ENCODE data around the gene GSTO2.

The GSTO2 gene

DNA sequence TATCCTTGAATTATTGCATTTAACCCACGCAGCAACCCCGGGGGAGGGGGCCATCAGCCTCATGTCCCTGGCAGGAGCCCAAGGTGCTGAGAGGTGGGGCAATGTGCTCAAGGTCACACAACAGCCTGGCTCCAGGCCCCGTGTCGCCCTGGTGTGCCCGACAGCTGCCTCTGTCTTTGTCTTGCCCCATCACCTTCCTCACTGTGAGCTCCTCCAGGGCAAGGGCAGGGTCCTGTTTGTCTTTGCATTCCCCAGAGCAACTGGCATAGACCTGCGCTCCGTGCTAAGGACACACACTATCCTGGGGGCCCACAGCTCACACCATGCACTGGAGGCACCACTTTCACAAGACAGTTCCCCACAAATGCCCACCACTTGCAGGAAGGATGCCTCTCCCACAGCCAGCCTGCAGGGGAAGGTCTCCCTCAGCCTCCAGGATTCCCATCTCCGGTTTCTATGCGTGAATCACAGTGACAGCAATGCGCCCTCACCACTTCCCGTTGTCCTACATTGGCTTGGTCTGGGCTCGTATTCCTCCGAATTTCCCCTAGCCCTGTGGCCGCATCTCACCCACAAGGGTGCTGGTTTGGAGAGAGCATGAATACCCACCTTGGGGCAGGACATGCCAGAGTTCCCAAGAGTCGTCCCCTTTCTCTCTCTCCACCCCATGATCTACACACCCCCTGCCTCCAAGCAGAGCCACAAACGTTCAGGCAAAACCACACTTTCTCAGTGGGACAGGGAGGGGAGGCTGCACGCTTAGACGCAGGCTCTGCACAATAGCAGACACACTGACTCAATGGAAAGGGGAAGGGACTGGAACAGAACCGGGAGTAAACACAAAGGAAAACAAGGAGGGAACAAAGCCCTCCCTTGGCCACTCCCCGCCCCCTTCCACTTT, 59.0 kb downstream of the GSTO2 start:
- DNase-seq, result no peak

DNA sequence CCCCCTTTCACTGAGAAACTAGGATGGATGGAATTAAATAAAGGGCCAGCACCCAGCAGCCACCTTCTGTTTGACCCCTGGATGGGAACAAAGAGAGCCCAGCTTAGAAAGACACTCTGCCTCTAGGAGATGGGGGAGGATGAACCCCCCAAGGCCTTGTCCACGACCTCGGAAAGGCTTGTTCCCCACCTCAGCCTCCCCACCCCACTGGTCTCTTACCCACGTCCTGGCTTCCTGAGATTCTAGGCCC, 59.6 kb downstream of the GSTO2 start:
- DNase-seq, result no peak

DNA sequence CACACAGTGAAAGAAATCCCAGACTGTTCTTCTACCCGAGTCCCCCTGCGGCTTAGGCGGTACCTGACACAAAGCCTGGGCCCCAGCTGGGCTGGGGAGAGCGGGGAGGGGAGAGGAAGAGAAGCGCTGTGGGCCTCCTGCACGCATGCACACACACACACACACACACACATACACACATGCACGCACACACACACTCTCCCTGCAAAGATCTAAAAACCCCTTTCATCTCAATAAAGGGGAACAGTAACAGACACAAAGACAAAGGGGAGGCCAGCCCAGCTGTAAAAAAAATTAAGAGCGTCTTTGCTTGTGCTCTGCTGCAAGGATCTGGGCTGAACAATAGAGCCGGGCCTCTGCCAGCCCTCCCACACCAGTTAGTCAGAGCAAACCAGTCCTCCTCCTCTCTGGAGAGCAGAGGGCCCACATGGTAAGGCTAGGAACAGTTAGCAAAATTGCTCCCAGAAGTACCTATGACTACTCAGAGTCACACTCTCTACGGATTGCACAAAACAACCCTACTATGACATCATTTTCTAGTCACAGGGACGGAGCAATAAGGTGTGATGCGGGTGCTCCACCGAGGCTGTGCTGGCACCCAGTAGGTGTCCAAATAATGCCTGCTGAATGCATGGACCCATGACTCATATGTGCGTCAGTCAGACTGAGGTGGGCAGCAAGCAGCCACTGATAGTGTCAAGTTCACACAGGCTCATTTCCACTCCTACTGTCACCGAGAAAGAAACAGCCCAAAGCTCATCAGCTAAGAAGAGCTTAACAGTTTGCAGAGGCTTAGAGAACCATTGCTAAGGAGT, 60.1 kb downstream of the GSTO2 start:
- peak; percentile 64 to 69 for DNase-seq

DNA sequence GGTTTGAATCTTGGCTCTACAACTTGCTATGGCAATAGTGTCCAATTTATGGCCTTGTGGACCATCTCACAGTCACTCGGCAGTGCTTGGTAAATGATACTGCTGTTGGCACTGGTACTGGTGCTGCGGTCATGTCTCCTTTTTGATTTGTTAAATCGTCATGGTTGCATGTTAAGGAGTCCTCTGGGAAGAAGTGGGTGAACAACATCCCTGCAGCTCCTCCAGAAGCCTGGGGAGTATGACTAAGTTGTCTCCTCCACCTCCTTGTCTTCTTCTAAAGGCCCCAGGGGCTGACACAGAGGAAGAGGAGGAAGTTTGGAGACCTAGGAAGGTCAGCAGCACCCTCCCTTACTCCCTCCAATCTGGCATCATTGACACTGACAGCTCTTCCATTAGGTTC, 60.8 kb downstream of the GSTO2 start:
- DNase-seq, result no peak

DNA sequence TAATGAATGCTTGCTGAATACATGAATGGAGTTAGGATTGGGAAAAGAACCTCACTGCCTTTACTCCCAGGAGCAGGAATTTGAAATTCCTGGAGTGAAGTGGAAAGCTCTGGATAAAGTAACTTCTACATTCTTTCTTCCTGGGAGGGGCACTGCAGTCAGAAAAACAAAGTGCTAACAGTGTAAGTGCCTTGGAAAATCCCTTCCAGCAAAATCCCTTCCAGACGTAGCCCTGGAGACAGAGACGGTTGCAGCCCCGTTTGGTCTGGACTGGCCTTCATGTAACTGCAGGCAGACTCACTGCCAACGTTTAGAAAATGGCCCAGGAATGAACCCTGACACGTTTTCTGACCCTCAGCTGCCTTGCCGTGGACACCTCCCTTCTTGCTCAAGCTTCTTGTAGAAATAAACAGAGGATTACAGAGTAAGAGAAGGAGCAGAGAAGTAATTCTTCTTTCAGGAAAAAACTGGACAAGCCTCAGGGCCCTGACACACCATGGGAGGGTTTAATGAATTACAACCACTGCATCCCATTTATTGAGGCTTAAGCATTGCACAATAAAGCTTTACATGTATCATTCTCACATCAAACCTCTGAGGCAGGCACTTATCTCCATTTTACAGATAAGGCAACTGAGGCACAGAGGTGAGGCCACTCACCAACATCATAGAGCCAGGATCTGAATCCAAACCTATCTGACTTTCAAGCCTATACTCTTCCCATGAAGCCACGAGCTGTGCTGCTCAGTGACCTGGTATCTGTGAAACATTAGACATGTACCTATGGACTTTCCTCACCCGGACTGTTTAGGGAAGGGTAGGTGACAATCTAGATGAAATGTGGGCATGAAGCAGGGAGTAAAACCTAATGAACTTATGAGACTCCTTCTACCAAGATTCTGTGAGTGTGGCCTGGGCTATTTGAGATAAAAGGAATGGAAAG, 61.5 kb downstream of the GSTO2 start:
- DNase-seq, result no peak

DNA sequence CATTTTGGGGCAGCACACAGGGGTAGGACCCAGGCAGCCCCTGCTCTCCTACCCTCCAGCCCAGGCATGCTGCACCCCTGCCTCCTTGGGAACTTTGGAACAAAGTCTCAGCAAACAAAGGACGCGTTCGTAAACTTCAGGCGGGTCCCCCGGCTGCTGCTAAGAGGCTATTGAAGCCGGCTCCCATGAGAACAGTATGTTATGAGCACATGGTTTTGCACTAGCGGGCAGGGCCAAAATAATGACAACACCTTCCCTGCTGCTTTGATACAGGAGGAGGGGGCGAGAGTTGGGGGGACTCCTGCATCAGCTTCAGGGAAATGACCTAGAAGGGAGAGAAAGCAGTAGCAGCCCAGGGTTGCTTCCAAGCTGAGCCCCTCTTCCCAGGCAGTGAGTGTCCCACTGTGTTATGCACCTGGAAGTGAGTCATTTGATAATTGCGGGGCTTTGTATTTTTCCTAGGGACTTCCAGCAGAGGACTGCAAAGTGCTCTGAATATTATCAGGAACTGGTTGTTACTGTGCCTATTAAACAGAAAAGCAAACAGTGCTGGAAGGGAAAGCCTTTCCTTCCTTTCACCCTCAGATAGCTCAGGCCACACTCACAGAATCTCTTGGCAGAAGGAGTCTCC, 62.3 kb downstream of the GSTO2 start:
- DNase-seq, result no peak

DNA sequence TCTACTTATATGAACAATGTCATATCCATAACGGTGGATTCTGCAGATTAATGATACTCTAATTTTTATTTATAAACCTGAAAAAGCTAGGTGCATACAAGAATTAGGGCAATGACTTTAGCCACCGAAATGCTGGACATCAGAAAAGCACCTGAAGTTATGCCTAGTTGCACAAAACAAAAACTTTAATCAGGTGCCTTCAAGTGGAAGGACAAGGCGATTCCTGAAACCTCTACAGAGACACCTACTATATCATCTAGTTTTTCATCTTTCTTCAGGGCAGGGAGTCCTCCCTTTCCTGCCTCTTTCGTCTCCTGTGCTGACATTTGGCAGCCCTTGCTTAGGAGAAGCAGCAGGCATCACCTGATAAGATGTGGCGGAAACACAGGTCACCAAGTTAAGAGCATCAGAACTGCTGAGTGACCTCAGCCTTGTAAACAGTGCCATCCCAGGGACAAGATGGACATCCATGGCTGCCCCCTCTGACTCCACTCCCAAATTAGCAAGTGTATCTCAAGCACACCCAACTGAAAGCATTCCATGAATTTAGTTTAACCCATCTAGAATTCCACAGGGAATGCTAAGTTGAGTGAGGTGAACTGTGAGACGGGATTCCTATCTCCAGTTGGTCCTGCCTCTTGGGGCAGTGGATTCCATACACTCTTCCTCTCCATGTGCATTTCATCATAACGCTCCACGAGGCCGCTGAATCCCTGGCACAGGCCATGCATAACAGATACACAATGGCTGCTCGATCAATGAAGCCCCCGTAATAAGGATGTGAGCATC, 63.5 kb downstream of the GSTO2 start:
- DNase-seq, result no peak

DNA sequence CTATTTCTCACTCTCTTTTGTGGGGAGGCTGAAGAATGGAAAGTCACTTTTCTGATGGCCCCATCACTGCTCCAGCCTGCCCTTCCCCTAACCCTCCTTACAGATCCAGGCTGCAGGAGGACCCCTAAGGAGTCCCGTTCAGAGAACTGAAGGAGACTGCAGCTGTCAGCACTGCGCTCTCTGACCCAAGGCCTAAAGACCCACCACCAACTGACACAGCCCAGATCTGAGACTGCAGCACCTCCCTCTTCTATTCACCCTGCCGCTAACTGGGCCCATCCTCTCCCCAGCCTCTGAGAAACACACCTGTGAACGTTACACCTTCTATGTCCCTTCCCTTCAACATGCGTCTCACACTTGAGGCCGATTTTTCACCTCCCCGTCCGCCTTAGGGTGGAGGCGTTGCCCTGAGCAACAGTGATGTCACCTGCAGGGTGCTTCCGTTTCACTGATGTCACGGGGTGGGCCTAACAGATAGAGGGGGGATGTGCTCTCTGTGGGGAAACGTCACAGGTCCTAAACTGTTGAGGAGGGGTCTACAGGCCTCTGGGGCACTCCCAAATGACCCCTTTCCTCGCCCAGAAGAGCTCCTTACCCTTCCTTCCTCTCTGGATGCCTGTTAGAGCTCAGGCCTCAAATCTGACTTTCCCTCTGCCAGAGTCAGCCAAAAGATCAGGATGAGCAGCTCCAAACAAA, 64.2 kb downstream of the GSTO2 start:
- DNase-seq, result no peak

DNA sequence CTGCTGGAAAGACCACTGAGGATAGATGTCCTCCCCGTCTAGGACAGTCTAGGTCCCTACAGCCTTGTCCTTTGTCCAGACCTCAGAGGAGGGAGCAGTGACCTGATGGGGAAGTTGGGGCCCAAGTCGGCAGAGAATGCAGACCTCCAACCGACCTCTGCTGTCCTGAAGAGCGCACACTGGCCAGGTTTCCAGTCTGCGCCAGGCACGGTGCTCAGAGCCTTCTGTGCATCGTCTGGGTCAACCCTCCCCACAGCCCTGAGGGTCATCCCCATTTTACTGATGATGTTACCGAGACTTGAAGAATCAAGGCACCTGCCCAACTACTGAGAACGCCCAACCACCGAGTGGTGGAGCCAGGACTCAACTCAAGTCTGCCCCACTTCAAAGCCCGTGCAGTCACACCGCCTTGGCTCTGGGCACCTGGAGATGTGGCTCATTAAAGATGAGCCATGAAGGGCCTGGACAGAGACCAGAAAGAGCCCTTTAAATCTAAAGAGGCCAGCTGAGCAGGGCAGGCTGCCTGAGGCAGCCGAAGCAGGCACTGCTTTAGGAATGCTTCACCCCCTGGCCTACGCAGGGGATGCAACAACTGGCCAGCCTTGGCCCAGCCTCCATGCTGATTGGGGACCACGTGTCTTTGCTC, 64.9 kb downstream of the GSTO2 start:
- DNase-seq, result no peak

DNA sequence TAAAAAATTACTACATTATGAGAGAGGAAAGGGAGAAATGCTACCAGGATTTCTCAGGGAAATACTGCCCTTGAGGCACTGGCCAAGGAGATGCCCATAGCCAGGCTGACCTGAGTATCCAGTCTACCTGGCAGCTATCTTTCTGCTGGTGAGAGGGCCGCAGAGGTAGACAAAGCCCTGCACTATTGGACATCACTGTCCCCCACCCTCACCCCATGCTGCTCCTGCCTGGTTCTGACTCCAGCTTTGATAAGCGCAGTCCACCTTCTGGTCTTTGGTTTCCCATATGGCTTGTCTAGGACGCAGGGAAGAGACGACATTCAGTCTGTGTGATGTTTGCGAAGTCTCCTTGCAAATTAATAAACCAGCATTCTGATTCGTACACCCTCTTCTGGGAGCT, 65.6 kb downstream of the GSTO2 start:
- DNase-seq, result no peak

DNA sequence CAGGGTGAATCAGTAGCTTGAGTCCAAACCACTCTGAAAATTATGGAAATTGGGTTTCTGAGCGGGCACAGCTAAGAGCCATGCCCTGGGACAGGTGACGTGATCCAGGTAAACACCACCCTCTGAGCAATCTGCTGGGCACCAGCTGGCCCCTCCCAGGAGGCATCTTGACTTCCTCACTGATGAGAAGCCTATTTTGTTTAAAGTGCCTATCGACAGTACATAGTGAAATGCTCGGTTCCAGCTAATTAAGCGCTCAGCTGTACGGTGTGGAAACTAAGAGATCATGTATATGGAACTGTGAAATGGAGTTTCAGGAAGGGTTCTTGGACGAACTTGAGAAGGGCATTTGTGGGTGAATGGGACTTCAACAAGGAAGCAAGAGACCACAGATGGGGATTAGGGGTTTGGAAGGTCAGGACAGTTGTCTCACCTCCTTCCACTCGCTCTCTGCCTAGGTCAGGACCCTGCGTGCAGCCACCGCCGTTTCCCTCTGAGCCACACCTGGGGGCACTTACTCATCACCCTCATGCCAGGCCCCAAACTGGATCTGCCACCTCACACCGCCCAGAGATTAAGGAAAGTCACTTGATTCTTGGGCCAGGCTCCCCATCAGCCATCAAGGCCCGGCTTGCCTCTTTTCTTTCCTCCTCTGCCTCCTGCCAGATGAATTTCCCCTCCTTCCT, 66.1 kb downstream of the GSTO2 start:
- no peak for DNase-seq

DNA sequence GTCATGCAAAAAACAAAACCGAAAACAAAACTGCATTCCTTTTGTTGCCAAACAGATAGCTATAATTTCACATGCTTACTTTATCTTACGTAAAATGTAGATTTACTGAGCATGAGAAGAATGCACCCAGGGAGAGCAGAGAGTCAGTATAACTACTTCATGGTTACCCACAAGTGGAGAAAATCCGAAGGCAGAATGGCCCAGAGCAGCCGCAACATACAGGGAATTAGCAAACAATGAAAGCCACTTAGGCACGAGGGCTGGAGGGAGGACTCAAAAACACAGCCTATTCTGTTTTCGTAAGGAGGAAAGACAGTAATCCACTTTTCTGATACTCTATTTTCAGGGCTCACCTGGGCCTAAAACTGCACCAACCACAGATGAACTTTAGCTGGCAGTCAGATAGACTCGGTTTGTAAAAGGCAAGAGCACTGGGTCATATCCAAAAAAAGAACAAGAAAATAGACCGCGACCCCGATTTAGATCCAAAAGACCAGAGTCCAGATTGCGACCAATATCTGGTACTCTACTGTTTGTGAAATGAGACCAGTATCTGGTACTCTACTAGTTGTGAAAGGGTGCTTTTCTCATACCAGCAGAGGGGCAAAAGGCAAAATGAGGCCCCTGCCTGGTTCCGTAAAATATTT, 68.0 kb downstream of the GSTO2 start:
- DNase-seq, result no peak

DNA sequence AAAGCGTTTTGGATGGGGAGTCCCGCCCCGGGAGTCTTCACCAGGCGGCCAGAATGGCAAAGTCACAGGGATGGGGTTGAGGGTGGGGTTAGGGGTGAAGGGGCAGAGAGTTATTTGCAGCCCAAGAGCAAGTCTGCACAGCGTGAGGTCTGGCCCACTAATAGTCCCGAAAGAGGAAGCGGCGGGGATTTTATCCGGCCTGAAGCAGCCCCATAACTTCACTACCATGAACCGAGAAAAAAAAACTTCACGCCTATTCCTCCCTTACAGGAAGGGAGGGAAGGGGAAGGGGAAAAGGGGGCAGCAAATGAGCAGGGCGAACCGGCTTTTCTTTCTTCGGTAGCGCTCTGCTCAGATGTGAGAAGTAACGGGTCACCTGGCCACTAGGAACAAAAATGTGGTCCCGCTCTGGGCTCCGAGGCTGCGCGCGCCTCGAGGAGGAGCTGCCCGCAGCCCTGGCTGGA, 68.6 kb downstream of the GSTO2 start:
- DNase-seq, result no peak

DNA sequence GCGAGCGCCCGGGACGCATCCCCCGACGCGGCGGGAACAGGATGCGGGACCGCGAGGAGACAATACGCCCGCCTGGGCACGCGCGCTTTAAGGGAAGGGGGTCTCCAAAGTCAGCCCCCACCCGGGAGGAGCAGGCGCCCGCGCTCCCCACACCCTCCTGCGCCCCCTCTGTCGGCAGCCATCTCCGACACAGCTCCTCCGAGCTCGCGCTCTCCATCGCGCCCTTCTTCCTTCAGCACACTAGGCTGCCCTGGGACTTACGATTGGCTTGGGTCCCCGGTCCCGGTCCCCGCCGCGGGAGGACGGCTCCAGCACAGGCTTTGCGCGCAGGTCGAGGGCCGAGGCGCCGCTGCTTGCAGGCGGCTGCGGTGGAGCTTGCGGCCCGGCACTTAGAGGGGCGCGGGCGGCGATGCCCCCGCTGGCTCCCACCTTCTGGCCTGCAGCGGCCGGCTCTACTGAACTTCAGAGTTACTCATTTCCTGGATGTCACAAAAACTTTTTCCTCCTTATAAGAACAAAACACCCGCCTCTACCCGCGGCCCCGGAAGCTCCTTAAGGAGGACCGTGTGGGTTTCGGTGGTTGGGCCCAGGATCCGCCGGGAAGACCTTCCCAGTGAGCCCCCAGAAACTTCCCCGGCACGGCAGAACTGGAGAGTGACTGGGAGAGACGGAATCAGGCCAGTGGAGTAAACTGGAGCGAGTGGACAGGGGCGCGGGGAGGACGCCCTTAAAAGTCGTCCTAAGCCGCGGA, 69.2 kb downstream of the GSTO2 start, which contains the start of gene ITPRIP:
ITPRIP (minus strand) TSS at position 481 of the 751 bp plus-strand sequence. CDS start 22,414 bp downstream, outside the sequence.
- DNase-seq, result peak; percentile 58

DNA sequence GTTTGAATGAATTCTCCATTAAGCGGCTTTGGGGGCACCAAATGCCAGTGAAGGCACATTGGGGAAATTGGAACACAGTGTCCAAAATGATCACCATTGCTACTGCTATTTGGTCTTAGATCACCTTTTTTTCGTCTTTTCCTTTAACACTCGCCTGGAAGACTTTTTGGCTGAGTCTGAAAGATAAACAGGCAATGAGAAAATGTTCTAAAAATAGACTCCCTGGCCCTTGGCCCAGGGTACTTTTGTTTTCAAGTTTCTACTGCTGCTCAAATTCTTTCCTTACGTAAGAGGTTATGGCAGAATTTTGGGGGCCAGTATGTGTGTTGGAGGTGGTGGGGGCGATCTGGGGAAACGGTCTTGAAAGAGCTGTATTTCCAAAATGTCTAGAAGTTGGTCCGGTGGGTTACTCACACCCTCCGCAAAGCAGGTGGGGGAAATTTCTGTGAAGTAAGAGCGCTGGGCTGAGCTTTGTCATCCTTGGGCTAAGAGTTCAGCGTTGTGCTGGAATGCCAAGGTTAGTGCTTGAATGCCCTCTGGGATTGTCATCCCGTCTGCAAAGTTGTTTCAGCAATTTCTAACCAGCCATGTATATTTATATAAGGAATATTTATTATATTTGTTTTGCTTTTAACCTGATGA, 70.6 kb downstream of the GSTO2 start:
- DNase-seq, result no peak

DNA sequence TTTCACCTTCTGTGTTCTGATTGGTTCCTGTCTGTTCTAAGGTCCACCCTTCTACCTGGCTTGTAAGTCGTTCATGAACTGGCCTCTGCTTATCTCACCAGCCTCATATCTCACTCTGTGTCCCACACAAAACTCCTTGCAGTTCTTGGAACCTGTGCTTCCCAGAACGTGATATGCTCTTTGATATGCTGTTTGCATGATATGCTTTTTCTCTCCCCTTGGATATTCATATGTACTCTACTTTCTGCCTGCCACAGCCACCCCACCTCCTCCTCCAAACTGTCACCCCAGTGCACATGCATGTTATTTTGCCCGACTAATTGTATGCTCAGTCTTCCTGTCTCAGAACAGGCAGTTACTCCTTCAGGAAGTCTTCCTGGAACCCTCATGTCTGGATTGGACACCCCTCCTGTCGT, 71.1 kb downstream of the GSTO2 start:
- DNase-seq, result no peak

DNA sequence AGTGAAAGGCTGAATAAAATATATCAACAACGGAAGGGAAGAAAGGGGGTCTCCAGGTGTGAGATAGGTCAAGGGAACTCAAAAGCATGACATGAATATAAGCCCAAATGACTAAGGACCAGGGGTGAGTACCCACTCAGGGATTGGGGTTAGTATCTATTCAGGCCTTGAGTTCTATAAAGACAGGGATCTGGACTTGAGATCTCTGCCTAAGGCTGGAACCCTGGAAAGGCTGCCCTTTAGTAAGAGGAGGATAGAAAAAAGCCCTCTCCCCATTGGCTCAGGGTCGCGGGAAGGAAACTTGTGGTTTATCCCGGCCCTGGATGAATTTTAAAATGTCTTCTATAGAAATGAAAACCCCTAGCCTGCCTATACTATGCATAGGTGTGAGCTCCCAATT, 71.7 kb downstream of the GSTO2 start:
- no peak for DNase-seq

DNA sequence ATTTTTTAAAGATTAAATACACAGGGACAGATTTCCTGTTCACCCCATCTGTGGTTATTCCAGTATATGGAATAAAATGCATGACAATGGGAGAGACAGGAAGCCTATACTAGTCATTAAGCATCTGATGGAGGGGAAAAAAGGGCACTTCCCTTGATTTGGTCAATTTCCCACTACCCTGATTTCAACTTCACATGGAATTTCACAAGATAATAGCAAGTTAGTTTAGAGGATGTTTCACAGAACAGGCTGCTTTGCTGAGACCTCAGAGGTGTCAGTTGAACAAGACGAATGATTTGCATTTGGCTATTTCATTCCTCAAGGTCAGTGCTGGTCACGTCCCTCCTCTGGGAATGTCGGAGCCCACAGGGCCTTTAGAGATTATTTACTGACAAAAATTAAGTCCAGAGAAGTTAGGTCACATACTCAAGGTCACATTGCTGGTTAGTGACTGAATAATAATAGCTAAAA, 74.0 kb downstream of the GSTO2 start:
- DNase-seq, result no peak

All from stimulated activated CD4-positive, alpha-beta T cell treated with anti-CD3 and anti-CD28 coated beads, Interleukin-2, amount 100 ng/mL, for 48 hours (primary cell).